CD4-positive, alpha-beta T cell treated with Interleukin-12 subunit alpha and Interleukin-12 subunit beta, for 1 hour (primary cell): ENCODE data around the gene CTSA.

Experiments
- DNase-seq: peaks from one replicate; pipeline ENCODE4 v3.0.0-alpha.2; 2020

Gene CTSA

GRCh38 chr20:45890985-45891983 lies at the start of gene CTSA, which contains the start of gene NEURL2:
CTSA (plus strand) TSS chr20:45891335; CDS start chr20:45891569, 234 bp downstream.
NEURL2 (minus strand) TSS chr20:45891208; CDS start chr20:45890991, 217 bp downstream.
- DNase-seq: peak; percentile 85

GRCh38 chr20:45841407-45842129 lies 49.6 kb upstream of the CTSA start:
- no peak for DNase-seq

- DNase-seq: no peak
Measured at GRCh38 chr20:45842169-45842812, 48.8 kb upstream of the CTSA start.

GRCh38 chr20:45843506-45843905 lies 47.6 kb upstream of the CTSA start:
- no peak for DNase-seq

DNA sequence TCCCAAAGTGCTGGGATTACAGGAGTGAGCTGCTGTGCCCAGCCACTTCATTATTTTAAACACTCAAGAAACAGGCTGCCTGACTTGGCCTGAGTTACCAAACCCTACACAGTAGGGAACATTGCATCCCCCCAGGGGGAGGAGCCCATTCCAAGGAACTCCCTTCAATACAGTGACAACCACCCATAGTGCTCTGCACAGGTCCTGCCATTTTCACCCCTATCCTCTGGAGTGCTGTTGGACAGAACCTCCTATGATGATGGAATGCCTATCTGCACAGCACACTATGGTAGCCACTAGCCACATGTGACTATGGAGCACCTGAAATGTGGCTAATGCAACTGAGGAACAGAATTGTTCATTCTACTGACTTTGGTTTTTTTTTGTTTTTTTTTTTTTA lies 45.7 kb upstream of the CTSA start:
- DNase-seq: no peak

- no peak for DNase-seq
Measured at GRCh38 chr20:45848421-45848820, 42.7 kb upstream of the CTSA start.

DNA sequence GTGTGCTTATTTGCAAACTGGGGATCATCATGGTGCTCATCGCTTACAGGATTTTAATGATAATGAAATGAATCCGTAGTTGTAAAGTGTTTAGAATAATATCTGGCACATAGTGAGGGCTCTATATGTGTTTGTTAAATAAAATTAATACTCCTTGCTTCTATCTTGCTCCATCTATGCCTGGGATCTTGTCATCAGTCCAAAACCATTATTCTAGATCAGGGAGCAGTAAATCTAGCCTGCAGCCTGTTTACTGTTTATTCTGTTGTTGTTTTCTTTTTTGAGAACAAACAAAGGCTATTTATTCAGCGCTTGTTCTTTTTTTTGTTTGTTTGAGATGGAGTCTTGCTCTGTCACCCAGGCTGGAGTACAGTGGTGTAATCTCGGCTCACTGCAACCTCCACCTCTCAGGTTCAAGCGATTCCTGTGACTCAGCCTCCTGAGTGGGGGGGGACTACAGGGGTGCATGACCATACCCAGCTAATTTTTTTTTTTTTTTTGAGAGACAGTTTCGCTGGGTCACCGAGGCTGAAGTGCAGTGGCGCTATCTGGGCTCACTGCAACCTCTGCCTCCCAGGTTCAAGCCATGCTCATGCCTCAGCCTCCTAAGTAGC lies 42.1 kb upstream of the CTSA start:
- no peak for DNase-seq

GRCh38 chr20:45850238-45850637 lies 40.9 kb upstream of the CTSA start:
- DNase-seq: no peak

DNA sequence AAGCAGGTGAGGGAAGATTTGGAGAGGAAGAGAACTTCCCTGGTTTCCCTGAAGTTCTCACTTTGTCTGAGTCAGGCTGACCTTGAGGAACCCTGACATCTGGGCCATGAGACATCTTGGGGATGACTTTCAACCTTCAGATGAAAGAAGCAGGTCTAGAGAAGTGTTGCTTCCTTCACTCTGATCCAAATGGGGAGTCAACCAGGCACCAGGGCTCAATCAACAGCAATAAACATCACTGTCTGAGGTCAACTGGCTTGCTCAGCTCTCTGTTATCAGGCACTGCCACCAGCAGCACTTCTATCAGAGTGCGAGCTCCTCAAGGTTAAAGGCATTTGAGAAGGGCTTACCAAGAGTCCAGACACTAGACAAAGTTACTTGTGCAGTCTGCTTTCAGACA lies 40.2 kb upstream of the CTSA start:
- no peak for DNase-seq

DNA sequence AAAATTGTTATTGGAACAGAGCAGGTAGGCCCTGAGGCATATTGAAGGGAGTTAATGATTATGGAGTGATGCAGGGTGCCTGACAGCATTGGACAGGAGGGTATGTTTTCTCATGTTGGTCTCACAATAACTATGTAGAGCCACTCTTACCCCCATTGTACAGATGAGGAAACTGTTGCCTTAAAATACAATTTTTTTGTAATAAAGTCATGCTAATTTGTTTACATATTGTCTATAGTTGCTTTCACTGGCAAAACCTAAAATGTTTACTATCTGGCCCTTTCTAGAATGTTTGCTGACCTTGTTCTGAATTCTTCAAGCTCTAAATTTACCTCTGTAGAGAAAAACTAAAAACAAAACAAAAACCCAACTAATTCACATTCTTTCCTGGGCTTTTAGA lies 39.6 kb upstream of the CTSA start:
- DNase-seq: no peak

- no peak for DNase-seq
Measured at GRCh38 chr20:45852326-45852725, 38.8 kb upstream of the CTSA start.

GRCh38 chr20:45853484-45853883 lies 37.7 kb upstream of the CTSA start:
- DNase-seq: no peak

DNA sequence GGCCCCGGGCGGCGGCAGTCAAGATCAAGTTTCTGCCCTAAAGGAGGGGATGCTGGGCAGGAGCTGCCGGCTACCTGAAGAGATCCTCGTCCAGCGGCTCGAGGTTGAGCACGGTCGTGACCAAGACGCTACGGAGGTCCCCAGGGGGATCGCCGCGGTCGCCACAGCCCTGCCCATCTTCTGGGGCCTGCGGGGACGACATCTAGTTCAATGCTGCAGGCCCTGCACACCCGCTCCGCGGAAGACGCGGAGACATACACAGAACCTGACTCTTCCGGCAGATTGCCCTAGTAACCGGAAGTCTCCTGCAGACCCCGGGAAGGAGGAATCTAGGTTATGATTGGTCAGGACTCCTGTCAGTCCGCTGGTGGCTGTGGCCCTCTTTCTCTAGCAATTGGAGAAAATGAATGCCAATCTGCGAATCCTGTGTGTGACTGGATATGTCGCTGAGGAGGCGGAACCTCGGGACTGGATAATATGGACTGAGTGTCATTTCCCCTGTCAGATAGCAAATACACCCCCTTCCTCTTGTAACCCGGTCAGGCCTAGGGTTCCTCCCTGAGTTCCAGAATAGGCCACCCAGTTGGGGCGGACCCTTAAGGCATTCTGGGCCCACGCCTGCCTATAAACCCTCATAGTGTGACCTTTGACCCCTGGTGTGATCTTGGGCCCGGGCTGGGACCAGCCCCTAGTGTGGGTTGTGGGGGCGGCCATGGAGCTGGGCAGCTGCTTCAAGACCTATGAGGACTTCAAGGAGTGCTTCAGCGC lies 33.8 kb upstream of the CTSA start, which contains the start of the genes ACOT8 and ZSWIM3:
TSS of gene ACOT8 (minus strand) at position 279 of the 768 bp plus-strand sequence. CDS start at position 202, 77 bp downstream.
TSS of gene ZSWIM3 (plus strand) at position 501 of the 768 bp plus-strand sequence. CDS start at position 713, 212 bp downstream.
- peak; percentile 100 for DNase-seq

DNA sequence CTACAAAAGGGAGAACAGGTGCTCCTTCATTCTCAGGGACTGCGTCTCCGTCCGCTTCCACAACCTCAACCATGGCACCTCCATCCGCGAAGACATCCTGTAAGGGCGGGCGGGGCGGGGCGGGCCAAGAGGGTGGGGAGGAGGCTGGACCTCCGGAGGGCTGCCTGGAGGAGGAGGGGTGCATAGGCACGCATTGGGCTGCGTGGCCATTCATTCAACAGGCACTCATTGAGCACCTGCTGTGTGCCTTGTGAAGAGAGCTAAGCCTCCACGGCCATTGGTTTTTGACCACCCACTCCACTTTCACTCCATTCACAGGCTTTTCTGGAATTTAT lies 33.3 kb upstream of the CTSA start:
- no peak for DNase-seq

- DNase-seq: no peak
Measured at GRCh38 chr20:45859916-45860315, 31.2 kb upstream of the CTSA start.

- no peak for DNase-seq
Measured at GRCh38 chr20:45860560-45861220, 30.4 kb upstream of the CTSA start.

DNA sequence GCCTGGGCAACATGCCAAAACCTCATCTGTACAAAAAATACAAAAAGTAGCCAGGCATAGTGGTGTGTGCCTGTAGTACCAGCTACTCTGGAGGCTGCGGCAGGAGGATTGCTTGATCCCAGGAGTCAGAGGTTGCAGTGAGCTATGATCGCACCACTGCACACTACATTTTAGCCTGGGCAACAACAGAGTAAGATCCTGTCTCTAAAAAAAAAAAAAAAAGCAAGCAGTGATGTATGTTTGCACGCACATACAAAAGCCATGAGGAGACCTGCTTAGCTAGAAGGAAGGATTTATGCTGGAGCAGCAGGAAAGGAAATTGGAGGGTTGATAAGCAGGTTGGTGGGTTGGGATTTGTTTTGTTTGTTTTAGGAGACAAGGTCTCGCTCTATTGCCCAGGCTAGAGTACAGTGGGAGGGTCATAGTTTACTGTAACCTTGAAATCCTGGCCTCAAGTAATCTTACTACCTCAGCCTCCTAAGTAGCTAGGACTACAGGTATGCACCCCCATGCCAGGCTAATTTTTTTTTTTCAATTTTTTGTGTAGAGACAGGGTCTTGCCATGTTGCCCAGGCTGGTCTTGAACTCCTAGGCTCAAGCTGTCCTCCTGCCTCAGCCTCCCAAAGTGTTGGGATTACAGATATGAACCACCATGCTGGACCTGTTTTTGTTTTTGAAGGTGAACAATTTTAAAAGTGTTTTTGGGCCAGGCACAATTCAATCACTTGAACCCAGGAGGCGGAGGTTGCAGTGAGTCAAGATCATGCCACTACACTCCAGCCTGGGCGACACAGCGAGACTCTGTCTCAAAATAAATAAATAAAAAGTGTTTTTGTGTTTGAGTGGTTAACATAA lies 29.7 kb upstream of the CTSA start:
- no peak for DNase-seq

- DNase-seq: no peak
Measured at GRCh38 chr20:45863543-45864470, 27.3 kb upstream of the CTSA start.

DNA sequence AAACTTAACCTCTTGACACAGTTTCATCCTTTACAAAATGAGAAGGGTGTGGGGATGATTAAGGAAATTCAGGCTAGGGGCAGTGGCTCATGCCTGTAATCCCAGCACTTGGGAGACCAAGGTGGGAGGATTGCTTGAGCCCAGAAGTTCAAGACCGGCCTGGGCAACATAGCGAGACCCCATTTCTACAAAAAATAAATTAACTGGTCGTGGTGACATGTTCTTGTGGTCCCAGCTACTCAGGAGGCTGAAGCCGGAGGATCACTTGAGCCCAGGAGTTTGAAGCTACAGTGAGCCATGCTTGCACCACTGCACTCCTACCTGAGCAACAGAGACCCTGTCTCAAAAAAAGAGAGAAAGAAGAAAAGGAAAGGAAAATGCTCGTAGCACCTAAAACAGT lies 24.7 kb upstream of the CTSA start:
- DNase-seq: no peak
